ENCODE results near the gene SLC2A6.

GRCh38 chr9:133448487-133448972 is 30.4 kb downstream of the SLC2A6 start:
- TF ChIP-seq CTCF (IDR thresholded peaks at IDR 0.05) (no peak), POLR2AphosphoS5 (IDR thresholded peaks at IDR 0.05) (no peak), POLR2A (IDR thresholded peaks at IDR 0.05) (no peak)

All from breast epithelium (tissue), 3 donors.